A204.1 (cell line): ENCODE measurements around the gene GRID2.

Experiments used
- FAIRE-seq: peaks from 2 replicates; lab custom pipeline; 2012; peaks lifted over from hg19 to GRCh38; lab: Jason Lieb, UNC

GRID2 gene

DNA sequence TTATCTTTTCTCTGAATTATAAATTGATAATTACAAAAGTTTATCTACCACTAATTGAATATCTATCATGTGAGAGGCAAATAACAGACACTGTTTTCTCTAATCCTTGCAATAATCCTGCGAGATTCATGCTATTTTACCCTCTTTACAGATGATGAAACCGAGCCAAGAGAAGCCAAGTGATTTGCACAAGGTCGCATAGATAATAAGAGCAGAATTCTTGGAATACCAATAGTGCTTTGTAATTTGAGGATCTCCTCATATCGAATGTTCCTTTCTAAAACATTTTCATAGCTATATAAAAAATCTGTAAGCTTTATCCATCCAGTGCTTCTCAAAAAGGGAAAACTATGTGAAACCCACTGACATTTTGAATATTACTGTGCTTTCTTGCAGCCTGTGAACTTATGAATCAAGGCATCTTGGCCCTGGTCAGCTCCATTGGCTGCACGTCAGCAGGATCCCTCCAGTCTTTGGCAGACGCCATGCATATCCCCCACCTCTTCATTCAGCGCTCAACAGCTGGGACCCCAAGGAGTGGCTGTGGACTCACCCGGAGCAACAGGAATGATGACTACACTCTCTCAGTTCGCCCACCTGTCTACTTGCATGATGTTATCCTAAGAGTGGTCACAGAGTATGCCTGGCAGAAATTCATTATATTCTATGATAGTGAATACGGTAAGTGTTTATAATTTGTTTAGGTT is 781.0 kb downstream of the GRID2 start:
- FAIRE-seq, result no peak

DNA sequence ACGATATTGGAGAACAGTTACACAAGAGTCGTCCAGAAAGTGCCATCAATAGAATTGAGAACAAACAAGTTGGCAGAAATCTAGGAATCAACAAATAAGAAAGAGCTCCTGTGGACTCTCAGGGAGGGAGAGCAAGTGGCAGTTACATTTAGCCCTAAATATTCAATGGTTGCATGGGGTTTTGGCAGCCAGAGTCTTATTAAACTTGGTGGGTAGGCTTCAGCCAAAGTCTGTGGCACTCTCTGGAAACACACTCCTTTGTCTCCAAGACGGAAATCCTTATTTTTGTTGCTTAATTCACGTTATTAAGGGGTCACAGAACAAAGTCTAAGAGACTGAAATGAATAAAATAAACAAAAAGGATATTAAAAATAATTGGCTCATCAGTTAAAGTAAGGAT is 782.6 kb downstream of the GRID2 start:
- FAIRE-seq, result no peak

GRCh38 chr4:93092765-93093164 is 789.0 kb downstream of the GRID2 start:
- no peak for FAIRE-seq

DNA sequence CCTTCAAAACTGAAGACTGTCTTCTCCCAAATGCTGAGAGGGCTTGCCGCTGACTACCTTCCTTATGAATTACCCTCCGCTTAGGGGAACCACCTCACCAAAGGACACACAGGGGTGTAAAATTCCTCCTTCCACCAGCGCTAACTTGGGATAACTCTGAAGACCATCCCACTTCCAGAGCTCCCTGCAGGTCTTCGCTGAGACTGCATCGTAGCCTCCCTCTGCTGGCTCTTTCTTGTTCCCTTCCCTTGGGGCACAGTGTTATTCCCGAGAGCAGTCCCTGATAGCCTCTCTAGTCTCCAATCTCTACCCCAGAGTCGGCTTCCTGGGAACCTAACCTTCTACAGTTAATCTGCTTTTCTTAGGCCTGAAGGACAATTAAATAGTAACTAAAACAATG is 799.3 kb downstream of the GRID2 start:
- FAIRE-seq, result no peak

GRCh38 chr4:93116624-93117023 is 812.9 kb downstream of the GRID2 start:
- no peak for FAIRE-seq

DNA sequence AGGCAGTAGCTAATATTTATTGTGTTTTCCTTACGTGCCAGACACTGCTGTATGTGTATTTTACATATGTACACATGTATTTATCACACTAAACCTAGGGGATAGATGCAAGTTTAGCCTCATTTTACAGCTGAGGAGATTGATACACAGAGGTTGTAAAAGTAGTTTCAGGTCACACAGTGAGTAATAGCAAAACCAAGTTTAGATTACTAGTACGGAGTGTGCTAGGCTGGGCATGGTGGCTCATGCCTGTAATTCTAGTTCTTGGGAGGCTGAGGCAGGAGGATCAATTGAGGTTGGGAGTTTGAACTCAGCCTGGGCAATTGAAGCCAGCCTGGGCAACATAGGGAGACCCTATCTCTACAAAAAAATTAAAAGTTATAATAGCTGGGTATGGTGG is 823.7 kb downstream of the GRID2 start:
- no peak for FAIRE-seq

GRCh38 chr4:93132631-93133030 is 828.9 kb downstream of the GRID2 start:
- no peak for FAIRE-seq

DNA sequence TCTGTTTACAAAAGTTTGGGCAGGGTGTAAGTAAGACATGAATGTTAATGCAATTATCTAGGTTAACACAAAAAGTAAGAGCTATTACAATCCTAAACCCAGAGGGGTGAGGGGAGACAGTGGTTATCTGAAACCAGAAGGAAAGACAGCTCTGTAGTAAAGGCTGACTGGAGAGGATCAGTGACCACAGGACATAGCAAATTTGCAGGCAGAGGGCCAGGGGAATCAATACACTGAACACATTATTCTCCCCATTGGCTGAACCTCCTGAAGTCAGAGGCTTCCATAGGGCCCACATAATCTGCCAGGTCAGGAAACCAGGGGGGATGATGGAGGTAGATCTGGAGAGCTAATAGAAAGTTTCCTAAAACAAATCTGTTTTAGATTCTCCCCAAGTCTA is 835.4 kb downstream of the GRID2 start:
- no peak for FAIRE-seq

GRCh38 chr4:93143902-93144301 is 840.1 kb downstream of the GRID2 start:
- no peak for FAIRE-seq

GRCh38 chr4:93144644-93145043 is 840.9 kb downstream of the GRID2 start:
- no peak for FAIRE-seq

GRCh38 chr4:93147524-93148212 is 843.9 kb downstream of the GRID2 start:
- FAIRE-seq, result no peak

GRCh38 chr4:93152491-93152890 is 848.7 kb downstream of the GRID2 start:
- FAIRE-seq, result no peak

DNA sequence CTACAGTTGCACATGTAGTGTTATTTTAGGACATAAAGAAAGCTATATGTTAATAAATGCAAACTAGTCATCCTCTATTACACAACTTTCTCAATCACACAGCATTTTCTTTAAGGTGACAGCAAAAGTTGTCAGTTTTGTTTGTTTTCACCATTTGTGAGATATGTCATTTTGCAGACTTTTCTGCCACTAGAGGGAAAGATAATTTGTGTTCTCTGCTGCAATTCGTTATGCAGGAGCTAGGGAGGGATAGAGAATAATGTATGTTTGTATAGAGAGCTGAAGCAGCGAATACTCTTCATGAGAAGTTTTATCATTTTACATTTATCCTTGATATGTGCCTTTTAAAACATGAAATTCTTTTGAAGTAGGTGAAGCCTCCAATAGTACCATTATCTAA is 854.2 kb downstream of the GRID2 start:
- FAIRE-seq, result no peak

DNA sequence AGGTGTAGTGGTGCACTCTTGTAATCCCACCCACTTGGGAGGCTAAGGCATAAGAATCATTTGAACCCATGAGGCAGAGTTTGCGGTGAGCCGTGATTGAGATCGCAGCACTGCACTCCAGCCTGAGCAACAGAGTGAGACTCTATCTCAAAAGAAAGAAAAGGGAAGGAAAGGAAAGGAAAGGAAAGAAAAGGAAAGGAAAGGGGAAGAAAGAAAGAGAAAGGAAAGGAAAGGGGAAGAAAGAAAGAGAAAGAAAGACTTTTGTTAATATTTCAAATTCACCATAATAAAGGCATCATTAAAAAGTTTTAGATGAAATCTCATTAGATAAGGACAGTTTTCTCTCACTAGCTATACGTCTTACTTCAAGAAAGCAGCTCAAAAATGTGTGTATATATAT is 864.3 kb downstream of the GRID2 start:
- no peak for FAIRE-seq

DNA sequence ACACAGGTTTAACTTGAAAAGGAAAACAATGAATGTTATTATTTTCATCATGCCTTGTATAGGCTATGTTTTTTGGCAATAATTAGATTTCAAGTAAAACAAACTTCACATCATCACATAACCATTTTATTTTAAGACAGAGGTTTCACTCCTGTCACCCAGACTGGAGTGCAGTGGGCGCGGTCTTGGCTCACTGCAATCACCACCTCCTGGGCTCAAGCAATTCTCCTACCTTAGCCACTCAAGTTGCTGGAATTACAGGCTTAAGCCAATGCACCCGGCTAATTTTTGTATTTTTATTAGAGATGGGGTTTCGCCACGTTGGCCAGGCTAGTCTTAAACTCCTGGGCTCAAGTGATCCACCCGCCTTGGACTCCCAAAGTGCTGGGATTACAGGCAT is 866.2 kb downstream of the GRID2 start:
- no peak for FAIRE-seq

GRCh38 chr4:93174598-93174997 is 870.8 kb downstream of the GRID2 start:
- FAIRE-seq, result no peak

- no peak for FAIRE-seq
Observed at GRCh38 chr4:93178279-93178678, 874.5 kb downstream of the GRID2 start.

DNA sequence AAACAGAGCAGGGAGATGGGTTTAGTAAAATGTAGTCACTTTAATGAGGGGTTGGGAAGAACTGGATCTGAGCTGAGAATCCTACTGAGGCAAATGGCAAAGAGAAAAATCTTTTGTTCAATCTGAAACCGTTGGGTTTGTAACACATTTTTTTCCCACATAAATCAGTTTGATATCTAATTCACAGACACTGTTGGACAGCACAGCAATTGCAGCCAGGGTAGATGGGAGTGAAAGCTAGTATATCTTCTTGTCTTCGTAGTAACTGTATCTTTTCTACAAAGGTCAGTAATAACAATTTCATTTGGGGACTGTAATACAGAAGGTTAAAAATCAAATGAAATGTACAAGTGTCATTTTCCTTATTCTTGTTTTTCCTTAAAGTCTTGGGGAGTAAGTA is 875.3 kb downstream of the GRID2 start:
- FAIRE-seq, result no peak

DNA sequence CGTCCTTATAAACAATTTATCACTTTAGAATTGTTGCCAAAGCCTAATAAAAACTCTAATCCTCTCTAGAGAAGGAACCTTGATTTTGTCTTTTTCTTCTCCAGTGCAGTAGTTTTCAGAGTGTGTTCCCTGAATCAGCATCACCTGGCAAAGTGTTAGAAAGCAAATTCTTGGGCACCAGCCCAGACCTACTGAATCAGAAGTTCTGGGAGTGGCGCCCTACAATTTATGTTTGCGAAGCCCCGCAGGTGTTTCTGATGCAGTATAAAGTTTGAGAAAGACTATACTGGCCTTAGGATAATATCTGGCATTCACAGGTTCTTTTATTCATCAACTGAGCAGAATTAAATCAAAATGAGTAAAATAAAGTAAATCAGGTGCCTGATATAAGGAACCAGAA is 879.0 kb downstream of the GRID2 start:
- FAIRE-seq, result no peak

DNA sequence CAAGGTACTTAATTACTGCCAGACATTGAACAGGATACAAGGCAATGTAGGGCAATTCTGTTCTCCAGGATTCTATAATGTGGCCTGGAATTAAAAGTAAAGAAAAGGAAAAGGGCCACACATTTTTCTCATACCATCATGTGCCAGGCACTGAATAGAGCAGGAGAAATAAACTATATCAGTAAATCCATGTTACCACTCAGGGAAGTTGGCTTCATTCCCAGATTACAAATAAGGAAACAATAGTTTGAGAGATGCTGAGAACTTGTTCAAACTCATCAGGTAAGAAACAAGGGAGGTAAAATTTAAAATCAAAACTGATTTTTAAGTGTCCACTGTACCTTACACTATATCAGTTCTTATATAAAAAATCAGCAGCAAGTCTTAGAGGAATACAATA is 879.8 kb downstream of the GRID2 start:
- no peak for FAIRE-seq

- no peak for FAIRE-seq
Observed at GRCh38 chr4:93184053-93184452, 880.3 kb downstream of the GRID2 start.

DNA sequence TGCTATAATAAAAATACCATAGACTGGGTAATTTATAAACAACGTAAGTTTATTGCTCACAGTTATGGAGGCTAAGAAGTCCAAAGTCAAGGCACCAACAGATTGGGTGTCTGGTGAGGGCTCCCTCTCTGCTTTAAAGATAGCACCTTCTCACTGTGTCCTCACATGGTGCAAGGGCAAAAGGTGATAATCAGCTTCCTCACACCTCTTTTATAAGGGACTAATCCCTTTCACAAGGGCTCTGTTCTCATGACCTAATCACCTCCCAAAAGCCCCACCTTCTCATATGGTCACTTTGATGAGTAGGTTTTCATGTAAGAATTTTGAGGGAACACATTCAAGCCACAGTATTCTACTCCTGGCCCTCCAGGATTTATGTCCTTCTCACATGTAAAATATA is 883.1 kb downstream of the GRID2 start:
- FAIRE-seq, result no peak

DNA sequence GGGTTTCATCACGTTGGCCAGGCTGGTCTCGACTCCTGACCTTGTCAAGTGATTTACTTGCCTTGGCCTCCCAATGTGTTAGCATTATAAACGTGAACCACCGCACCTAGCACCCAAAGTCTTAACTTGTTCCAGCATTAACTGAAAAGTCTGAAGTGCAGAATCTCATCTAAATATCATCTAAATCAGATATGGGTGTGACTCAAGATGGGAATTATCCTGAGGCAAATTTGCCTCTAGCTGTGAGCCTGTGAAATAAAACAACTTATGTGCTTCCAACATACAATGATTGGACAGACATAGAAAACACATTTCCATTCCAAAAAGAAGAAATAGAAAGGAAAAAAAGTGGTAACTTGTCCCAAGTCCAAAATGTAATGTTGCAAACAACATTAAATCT is 883.7 kb downstream of the GRID2 start:
- no peak for FAIRE-seq

DNA sequence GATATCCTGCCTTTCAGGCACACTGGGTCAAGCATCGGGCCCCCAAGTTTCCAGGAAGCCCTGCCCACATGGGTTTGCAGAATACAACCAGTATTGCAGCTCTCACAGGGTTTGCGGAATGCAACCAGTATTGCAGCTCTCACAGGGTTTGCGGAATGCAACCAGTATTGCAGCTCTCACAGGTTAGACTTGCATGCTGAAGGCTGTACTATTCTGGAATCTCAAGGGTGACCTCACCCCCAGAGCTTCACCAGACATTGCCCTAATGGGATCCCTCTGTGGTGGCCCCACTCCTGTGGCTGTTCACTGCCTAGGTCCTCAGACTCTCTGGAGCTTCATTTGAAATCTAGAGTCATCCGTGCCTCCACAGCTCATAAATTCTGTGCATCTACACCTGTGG is 884.1 kb downstream of the GRID2 start:
- FAIRE-seq, result no peak
